ENCODE results near the gene AFF2. TPM values are rescaled to one million over a fixed set of nuclear protein-coding genes. Genes with fewer than 3 reads are reported as not detected.

Gene AFF2
- total RNA-seq, 1 experiment from 2014 or later, result 0.05 TPM

- no peak overlapping the region for H3K27ac ChIP-seq (ENCODE audit: low read depth, low read length)
- ChIA-PET RAD21 (ENCODE audit: low non-redundant PET in 1 of 2, low total read pairs in 2 of 2, uncharacterized antibody in 2 of 2, unreplicated experiment in 2 of 2) (no interaction called here), CTCF (no interaction called here), POLR2A (no interaction called here)
- H4K20me1 ChIP-seq (ENCODE audit: insufficient read depth), result no peaks in the 10 kb centered on the region
- no peaks in the 10 kb centered on the region for H3K36me3 ChIP-seq (ENCODE audit: control insufficient read depth in 1 of 2, insufficient read depth in 2 of 2, low read length in 2 of 2)
- H3K4me2 ChIP-seq (ENCODE audit: low read length), result no peak overlapping the region
- TF ChIP-seq SIN3A (IDR thresholded peaks at IDR 0.05; ENCODE audit: low read depth), result no peak
- no peak for TF ChIP-seq SP1 (IDR thresholded peaks at IDR 0.05; ENCODE audit: low read depth)
- TF ChIP-seq EZH2 (IDR thresholded peaks at IDR 0.05), result no peak
- no peak for TF ChIP-seq MAX (IDR thresholded peaks at IDR 0.05)
- TF ChIP-seq ZBTB33 (IDR thresholded peaks at IDR 0.05; ENCODE audit: extremely low read depth, insufficient replicate concordance, low read length), result no peak
- TF ChIP-seq YY1 (IDR thresholded peaks at IDR 0.05; ENCODE audit: extremely low read depth, insufficient replicate concordance, low read depth, low read length), result no peak
- no peak for TF ChIP-seq REST (IDR thresholded peaks at IDR 0.05; ENCODE audit: low read depth)
- TF ChIP-seq CBX3 (IDR thresholded peaks at IDR 0.05; ENCODE audit: low read depth), result no peak
- TF ChIP-seq CTCF (IDR thresholded peaks at IDR 0.05 in 2 of 3, conservative IDR thresholded peaks at IDR 0.05 in 1 of 3; ENCODE audit: borderline replicate concordance in 1 of 3, insufficient read depth in 1 of 3, low read depth in 2 of 3, low read length in 2 of 3), result no peak
- TF ChIP-seq FOSL1 (IDR thresholded peaks at IDR 0.05; ENCODE audit: low read depth), result no peak
- TF ChIP-seq ZNF274 (IDR thresholded peaks at IDR 0.05; ENCODE audit: low read depth, low read length), result no peak
- no peak for TF ChIP-seq POLR2AphosphoS5 (IDR thresholded peaks at IDR 0.05; ENCODE audit: low read depth, low read length)
- TF ChIP-seq ZFX (IDR thresholded peaks at IDR 0.05), result no peak
- TF ChIP-seq TCF7L2 (IDR thresholded peaks at IDR 0.05; ENCODE audit: borderline replicate concordance, extremely low read depth, insufficient read depth, insufficient read length), result no peak
- no peak for TF ChIP-seq EGR1 (IDR thresholded peaks at IDR 0.05; ENCODE audit: low read depth)
- no peak for TF ChIP-seq POLR2A (IDR thresholded peaks at IDR 0.05; ENCODE audit: borderline replicate concordance, extremely low read depth, insufficient read depth, insufficient read length)
- no peak for DNase-seq (ENCODE audit: low read depth, low spot score)
- no TSS peak for BruUV-seq (replicated peaks)
- intact Hi-C loops (cut with micrococcal nuclease), result no loop called here
- H3K9me2 ChIP-seq (ENCODE audit: insufficient read depth), result no peaks in the 10 kb centered on the region
- ATAC-seq, result no peak
- no peaks in the 10 kb centered on the region for H3K9me3 ChIP-seq (ENCODE audit: control insufficient read depth in 1 of 2, insufficient read depth in 1 of 2, low read depth in 1 of 2, low read length in 2 of 2)
- no peaks in the 10 kb centered on the region for H3K79me2 ChIP-seq (ENCODE audit: insufficient read depth, low read length)
- H3K9ac ChIP-seq (ENCODE audit: low read length), result no peak overlapping the region
- H3K4me3 ChIP-seq (replicated peaks in 1 of 2; ENCODE audit: low read depth in 1 of 2, low read length in 2 of 2), result no peak overlapping the region
- no peaks in the 10 kb centered on the region for H3K27me3 ChIP-seq (ENCODE audit: insufficient read depth, low read length)
- no peaks in the 10 kb centered on the region for H3K4me1 ChIP-seq (ENCODE audit: control insufficient read depth in 1 of 2, insufficient read depth in 2 of 2, low read length in 2 of 2)
- H2AFZ ChIP-seq (ENCODE audit: low read depth, low read length, poor library complexity, severe bottlenecking), result no peak overlapping the region
Observed at GRCh38 chrX:148498067-148498466, 2.4 kb upstream of the AFF2 start.

Measured in HCT116 (cell line).